Amniotic stem cell (primary cell): ENCODE results near the gene SLCO2A1.

Experiments used
- DNase-seq: peaks from one replicate; lab custom pipeline; 2025; lab: John Stamatoyannopoulos, UW

SLCO2A1 gene

DNA sequence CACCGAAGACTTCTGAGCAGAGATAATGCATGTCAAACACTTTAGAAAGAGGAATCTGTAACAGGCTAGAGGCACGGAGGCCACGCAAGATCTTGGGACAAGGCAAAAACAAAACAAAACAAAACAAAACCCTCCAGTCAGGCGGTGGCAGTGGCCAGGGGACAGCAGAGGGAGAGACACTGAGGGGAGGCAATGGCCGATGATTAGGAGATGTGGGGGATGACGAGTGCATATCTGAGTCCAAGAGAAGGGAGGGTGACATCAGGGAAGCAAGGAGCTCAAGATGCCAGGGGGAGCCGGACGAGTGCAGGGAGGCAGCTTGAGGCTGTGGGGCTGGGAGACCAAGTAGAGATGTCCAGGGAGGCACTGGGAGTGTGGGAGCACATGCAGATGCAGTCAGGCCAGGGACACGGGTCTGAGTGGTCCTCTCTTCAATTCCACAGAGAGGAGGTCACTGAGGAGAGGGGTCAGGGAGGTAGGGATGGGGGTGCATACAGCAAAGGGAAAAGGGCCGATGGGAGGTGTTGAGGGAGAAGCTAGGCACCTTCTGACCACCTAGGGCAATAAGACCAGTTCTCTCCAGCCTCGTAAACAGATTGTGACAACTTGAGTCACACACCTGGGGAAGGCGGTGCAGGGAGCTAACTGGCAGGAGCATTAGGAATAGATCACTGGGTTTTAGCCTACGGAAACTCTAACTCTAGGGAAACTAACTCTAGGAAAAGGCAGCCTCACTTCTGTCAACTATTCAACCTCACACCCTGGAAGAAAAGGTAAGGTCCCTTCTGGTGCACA is 29.6 kb downstream of the SLCO2A1 start:
- DNase-seq = no peak

- DNase-seq = no peak
Observed at GRCh38 chr3:133998691-133999241, 31.0 kb downstream of the SLCO2A1 start.

- no peak for DNase-seq
Observed at GRCh38 chr3:133997871-133998635, 31.7 kb downstream of the SLCO2A1 start.

DNA sequence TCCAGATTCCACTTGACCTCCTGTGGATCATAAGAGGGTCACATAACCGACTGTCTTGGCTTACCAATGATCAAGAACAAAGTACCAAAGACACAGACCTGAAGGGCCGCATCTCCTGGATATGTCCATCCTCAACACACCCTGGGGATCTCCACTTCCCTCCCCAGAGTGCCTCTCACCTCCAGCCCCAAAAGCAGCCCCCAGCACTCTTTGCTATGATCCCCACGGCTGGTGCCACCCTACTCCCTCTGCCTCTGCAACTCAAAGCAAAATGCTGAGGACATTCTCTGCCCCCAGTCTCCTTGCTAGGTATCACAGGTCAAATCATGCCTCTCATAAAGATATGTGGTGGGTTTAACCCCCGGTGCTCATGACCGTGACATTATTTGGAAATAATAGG is 32.7 kb downstream of the SLCO2A1 start:
- DNase-seq = no peak

DNA sequence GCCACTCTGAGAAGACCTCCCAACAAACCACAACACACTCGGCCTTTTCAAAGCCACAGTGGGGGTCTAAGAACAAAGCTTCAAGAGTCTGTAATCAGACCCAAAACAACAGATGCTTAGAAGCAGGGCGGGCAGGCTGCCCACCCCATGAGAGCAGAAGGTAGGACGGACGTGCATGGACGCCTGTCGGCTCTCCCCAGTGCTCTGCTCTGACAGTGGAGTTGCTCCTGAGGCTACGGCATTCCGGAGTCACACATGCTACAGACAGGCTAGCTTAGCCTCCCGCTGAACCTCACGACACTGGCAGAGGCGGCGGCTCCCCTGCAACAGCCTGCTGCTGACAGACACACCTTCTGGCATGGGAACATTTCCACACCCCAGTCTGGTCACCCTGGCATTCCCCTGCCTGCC is 33.5 kb downstream of the SLCO2A1 start:
- DNase-seq = no peak

- DNase-seq = no peak
Observed at GRCh38 chr3:133995264-133995663, 34.5 kb downstream of the SLCO2A1 start.

DNA sequence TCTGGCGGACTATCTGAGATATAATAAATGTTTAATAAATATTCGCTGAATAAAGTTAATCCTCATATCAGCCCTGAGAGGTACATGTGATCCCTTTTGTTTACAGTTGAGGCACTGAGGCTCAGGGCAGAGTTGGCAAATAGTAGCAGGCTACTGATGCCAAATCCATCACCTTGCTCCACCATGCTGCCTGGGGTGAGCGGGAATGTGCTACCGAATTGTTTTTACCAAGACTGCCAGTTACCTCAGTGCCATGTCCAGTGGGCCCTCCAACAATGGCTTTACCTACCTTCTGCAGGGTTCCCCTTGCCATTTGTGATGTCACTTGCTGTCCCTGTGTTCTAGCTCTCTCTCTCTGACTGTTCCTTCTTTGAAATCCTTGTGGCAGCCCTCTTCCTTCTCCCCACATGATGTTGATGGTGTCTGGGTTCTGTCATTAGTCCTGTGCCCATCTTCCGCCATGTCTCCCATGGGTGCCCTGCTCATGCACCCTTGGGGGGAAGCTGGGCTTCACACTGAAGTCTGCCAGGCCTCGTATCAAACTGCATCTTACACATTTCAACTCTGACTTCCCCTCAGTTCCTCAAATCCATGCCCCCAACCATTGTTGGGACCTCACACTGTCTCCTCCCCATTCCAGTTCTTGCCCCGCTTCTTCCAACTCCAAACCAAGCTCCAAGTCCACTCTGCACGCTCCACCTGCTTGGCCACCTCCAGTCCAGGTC is 35.4 kb downstream of the SLCO2A1 start:
- no peak for DNase-seq

DNA sequence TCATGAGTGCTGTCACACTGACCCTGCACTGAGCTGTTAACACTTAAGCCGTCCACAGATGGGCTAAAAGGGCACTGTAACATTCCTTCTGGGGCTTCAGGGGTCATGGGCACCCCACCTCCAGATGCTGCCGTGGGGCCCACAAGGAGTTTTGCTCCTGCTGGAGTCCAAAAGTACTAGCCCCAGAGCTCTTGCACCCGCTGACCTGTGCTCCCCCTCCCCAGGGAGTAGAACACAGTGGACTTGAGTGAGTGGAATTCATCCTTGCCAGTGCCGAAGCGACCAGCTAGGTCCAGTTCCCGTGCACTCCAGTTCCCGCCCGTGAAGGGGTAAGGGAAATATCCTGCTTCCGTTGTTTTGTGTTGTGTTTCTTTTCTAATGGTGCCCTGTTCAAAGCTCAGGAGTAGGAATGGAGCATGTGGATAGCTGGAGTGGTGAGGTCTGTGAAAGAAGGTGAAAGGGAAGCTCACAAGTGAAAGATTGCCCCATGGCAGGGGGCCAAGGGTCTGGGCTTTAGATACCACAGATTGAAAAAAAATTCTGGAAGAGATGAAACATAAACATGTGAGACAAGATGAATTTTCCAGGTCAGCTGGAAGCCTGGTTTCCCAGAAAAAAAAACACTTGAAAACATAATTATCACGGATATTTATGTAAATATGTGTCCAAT is 36.6 kb downstream of the SLCO2A1 start:
- no peak for DNase-seq

DNA sequence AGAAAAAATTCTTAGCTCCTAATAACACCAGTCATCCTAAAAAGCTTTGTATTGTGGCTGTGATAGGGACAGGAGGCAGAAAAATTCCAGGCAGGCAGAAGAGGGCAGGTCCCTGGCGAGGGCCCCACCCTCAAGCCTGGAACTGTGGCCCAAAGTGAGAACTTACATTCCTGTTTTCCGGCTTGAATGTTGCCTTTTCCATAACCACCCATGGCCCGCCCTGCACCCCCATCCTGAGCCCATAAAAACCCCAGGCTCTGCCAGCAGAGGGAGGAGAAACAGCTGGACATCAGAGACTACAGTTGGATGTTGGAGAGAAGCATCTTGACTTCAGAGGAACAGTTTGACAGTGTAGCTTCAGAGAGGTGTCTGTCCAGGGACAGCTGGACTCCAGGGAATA is 37.3 kb downstream of the SLCO2A1 start:
- no peak for DNase-seq

DNA sequence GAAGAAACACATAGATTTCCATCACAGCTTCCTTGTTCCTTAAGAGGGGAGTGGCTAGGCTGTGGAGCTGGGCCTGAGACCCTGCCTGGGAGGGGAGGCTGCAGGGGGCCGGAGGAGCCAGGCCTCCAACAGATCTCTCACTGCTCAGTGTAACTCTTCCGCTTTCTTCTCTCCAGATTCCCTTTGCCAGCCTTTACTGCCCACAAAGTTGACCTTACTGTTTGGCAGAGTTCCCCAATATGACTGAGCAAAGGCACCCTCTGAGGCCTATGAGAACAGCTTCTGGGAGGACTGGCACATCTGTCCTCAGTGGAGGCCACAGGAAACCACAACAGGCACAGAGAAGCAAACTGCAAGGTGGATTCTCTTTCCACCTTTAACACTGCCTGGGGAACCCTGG is 38.1 kb downstream of the SLCO2A1 start:
- DNase-seq = no peak

- DNase-seq = no peak
Observed at GRCh38 chr3:133991209-133991608, 38.5 kb downstream of the SLCO2A1 start.

GRCh38 chr3:133989936-133990702 is 39.6 kb downstream of the SLCO2A1 start:
- no peak for DNase-seq

- no peak for DNase-seq
Observed at GRCh38 chr3:133988631-133989161, 41.0 kb downstream of the SLCO2A1 start.

- DNase-seq = no peak
Observed at GRCh38 chr3:133987948-133988484, 41.7 kb downstream of the SLCO2A1 start.

- no peak for DNase-seq
Observed at GRCh38 chr3:133987136-133987535, 42.6 kb downstream of the SLCO2A1 start.

- DNase-seq = no peak
Observed at GRCh38 chr3:133986311-133986710, 43.4 kb downstream of the SLCO2A1 start.

DNA sequence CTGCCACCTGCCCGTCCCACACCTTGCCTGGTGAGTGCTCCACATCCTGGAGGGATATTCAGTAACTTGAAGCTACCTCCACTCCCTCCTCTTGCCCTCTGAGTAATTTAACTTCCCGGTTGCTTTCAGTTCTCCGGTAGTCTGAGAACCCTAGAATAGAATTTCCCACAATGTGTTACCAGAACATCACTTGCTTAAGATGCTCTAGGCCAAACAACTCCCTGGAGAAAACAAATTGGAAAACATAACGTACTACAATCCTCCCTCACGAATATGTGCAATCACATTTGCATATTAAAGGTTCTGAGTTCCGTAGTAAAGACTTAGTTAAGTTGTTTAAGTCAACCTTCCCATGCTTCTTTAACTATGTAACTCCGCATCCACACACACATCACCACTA is 44.8 kb downstream of the SLCO2A1 start:
- no peak for DNase-seq

DNA sequence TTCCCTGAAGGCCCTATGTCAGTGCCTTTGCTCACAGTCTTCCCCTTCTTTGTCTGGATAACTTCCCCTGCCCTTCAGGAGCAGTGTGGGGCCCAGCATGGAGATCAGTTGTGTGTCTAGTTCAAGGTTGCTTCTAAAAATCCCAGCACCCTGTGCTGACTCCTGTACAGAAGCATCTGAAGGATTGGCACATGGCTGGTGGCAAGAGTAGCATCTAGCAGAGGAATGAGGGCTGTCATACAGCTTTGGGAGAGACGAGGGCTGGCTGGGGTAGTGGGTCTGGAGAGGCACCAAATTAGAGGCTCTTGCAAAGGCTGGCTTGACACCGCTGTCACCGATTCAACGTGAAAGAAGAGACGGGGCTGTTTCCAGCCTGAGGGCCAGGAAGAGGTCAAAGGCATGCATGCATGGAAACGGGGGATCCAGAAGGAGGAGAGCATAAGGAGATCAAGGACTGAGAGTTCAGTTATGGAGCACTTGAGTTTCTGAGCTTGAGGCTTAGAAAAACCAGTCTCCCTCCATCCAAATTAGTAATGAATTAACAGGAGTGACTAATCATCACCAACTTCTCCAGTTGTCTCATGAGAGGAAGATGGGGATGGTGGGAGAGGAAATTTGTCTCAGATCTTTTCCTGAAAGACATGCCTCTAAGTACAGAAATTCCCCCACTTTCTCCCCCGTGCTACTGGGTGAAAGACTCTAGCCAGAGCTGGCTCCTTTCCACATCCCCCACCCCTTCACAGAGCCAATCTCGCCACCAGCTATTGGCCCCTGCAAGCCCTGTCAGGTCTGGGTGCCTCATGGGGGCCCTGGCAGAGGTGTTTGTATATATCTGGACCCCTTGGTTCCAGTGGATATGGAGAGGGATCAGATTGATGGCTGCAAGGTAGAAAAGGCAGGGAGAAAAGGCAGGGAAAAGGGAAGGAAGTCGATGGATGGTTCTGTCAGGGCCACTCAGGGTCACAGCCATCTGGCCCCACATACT is 45.9 kb downstream of the SLCO2A1 start:
- no peak for DNase-seq

DNA sequence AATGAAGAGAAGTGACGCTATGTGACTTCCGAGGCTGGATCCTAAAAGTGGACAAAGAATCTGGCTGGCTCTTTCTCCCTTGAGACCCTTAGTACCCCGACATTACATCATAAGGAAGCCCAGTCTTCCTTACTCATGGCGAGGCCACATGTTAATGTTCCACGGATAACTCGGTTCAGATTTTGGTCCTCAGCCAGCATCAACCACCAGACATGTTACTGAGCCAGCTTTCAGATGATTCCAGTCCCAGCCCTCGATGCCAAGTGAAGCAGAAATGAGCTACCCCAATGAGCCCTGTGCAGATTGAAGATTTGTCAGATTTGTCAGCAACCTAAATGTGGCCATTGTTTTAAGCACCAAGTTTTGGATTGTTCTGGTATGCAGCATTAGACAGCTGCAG is 46.6 kb downstream of the SLCO2A1 start:
- DNase-seq = no peak
